GM19240 (cell line): Measurements from ENCODE around the gene CATSPER4.
"Not testable (repeated sequence)": the region's sequence is repeated elsewhere in the genome, so short reads cannot be mapped to it uniquely, and the experiment has no call there.

Experiments
- DNase-seq: peaks from one replicate; pipeline ENCODE4 v3.0.0; 2011; ENCODE audit warnings: low spot score; ENCODE audit not compliant: insufficient read length

CATSPER4 gene

GRCh38 chr1:26191739-26192138 lies 1.3 kb downstream of the CATSPER4 start:
- DNase-seq, result no peak

DNA sequence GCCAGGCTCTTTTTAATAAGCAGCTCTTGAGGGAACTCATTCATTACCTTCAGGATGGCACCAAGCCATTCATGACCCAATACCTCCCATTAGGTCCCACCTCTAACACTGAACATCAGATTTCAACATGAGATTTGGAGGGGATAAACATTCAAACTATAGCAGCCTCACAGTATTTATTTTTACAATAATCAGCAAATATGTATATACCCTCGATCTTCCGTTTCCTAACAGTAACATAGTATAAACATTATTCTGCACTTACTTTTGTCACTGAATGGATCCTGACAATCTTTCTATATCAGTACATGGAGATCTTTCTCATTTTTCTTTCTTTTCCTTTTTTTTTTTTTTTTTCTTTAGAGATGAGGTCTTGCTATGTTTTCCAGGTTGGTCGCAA lies 5.4 kb downstream of the CATSPER4 start:
- no peak for DNase-seq

DNA sequence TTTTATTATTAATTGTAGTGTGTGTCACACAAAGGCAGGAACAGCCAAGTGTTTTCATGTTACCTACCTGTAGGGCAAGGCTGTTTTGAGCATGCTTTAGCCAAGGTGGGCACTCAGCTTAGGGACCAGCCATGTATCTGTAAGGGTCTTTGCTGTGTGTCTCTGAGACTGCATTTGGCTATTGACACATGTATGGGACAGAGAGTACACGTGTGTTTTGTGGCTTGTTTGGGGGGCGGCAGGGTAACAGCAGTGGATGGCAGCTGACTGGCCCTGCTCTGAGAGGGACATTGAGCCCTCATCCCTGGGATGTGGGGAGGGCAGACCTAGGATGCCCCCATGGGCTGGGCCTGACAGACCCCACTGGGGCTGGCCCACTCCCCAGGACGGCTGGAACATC lies 6.9 kb downstream of the CATSPER4 start:
- DNase-seq, result no peak

DNA sequence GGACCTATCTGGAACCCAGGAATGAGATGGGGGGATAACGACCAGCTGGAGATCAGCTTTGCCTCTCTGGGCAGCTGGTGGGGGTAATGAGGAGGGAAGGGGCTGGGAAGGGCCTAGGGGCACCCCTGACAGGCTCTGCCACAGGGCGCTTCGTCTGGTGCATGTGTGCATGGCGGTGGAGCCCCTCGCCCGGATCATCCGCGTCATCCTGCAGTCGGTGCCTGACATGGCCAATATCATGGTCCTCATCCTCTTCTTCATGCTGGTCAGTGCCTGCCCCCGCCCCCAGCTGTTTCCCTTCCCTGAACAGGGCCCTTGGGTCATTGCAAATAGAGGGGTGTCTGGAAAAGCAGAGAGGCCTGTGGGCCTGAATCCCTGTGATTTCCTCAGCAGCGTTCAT lies 7.4 kb downstream of the CATSPER4 start:
- no peak for DNase-seq

GRCh38 chr1:26200413-26200812 lies 10.0 kb downstream of the CATSPER4 start:
- DNase-seq, result no peak

DNA sequence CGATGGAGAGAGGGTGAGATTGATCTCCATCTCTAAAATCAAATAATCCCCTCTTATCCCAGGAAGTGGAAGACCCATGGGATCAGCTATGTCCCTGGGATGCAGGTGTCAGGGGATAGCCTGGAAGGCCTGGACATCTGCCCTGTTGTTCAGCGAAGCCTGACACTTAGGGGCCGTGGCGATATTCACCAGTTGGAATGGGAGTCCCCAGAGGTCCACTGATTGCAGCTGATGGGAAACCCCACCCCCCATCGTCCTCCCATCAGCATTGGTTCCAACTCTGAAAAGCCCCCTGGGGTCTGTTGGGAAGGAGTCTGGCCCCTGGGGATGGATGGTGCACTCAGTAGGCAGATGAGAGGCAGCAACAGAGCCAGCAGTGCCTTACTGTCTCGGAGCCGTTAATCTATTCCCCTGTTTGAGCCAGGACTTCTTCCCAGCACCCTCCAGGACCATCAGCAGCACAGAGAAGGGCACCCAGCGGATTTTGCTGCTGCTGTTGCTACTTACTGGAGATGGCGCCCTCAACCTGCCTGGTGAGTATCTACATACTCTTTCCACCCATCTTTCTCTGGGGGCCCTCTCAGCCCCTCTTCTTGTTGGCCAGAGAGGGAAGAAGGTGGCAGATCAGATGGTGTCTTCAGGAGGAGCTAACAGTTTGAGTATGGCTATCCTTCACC lies 13.4 kb downstream of the CATSPER4 start:
- DNase-seq, result no peak

- DNase-seq, result no peak
Observed at GRCh38 chr1:26210147-26210870, 19.9 kb downstream of the CATSPER4 start.

GRCh38 chr1:26212726-26213125 lies 22.3 kb downstream of the CATSPER4 start:
- DNase-seq, result no peak

DNA sequence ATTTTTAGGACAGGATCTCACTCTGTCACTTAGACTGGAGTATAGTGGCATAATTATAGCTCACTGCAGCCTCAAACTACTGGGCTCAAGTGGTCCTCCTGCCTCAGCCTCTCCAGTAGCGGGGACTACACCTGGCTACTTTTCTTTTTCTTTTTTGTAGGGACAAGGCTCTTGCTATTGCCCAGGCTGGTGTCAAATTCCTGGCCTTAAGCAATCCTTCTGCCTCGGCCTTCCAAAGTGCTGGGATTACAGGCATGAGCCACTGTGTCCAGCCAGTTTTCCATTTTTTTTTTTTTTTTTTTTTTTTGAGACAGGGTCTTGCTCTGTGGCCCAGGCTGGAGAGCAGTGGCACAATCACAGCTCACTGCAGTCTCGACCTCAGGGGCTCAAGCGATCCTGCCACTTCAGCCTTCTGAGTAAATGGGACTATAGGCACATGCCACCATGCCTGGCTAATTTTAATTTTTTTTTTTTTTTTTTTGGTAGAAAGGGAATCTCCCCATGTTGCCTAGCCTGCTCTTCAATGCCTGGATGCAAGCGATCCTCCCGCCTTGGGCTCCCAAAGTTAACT lies 23.0 kb downstream of the CATSPER4 start:
- DNase-seq, result no peak

DNA sequence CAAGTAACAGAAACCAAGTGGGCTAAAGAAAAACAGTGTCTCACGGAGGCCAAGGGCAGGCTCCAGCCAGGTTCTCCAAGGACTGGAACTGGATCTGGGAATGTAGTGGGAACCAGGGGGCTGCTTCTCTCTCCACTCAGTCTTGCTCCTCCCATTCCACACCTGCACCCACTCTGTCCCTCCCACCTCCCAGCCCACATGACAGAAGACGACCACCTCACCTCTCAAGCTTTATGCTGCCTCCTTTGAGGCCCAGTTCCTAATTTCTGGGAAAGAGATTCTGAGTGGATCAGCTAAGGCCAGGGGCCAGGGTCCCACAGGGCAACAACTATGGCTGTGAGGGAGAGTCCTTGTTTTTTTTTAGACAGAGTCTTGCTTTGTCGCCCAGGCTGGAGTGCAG lies 24.8 kb downstream of the CATSPER4 start:
- DNase-seq, result no peak

DNA sequence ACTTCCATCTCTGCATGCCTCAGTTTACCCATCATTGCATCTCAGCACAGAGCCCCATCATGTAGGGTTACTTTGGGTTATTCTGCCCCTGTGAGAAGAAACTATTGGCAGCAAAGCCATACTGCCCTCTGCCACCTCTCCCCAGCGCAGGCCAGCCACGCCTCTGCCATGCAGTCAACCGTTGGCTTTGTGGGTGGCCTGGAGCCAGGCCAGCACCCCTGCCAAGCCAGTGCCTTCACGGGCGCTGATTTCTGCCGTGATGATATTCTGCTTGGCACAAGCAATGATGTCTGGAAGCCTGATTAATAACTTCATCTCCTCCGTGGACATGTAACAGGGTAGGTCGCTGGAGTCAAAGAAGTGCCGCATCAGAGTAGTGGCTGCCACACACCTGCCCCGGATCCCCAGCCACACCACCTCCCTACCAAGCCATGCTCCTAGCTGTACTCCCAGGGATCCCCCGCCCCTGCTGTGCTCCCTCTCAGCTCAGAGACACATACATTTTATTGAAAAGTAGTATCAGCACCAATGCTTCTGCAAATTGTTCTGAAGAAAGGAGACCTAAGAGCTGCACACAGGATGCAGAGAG lies 28.6 kb downstream of the CATSPER4 start:
- DNase-seq, result no peak

- no peak for DNase-seq
Observed at GRCh38 chr1:26220199-26220912, 30.0 kb downstream of the CATSPER4 start.

- no peak for DNase-seq
Observed at GRCh38 chr1:26221094-26221493, 30.7 kb downstream of the CATSPER4 start.

DNA sequence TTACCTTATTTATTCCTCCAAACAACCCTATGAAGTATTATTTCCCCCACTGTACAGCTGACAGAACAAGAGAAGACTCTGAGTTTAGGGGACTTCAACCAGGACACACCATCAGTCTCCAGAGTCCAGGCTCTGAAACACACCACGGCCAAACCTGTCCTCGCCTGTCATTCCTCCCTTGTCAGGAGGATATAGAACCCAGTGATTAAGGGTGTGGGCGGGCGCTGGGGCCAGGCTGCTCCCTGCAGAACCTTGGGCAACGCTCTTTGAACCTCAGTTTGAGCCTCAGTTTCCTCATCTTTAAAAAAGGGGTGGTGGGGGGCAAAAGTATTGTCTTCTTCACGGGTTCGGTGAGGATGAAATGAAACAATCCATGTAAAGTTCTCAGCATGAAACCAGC lies 34.2 kb downstream of the CATSPER4 start:
- no peak for DNase-seq

GRCh38 chr1:26225033-26225831 lies 34.8 kb downstream of the CATSPER4 start:
- no peak for DNase-seq

GRCh38 chr1:26230682-26231081 lies 40.3 kb downstream of the CATSPER4 start:
- DNase-seq, result not testable (repeated sequence)

DNA sequence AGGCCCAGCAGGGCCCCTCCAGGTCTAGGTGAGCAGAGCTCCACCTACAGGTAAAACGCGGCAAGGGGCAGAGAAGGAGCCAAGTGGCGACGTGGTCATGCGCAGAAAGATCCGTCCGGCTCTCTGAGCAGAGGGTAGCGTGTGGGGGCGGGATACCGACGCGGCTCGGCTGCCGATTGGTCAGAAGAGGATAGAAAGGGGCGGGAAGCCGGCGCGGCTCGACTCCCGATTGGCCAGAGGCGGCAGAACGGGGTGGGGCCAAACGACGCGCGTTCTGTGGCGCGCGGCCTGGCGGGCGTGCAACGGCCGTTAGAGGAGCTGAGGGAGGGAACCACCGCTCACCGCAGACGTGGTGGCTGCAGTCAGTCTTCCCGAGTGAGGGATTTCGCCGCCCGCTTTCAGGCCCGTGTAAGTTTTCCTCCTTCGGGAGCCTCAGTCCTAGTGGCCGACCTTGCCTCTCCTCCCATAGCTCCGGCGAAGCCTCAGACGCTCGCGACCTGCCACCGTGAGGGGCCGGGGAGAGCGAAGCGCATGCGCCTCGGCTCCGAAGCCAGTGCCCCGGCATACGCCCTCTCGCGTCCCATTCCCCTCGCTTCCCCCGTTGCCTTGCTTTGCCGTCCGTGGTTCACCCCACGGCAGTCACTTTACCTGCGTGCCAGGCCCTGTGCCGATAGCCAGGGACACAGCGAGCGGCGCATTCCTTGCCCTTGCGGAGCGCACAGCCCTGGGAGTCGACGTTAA lies 43.7 kb downstream of the CATSPER4 start, which contains the start of gene CEP85:
Gene CEP85, plus strand, starts transcription at position 298 of the 741 bp plus-strand sequence. CDS start 5,584 bp downstream, outside the sequence.
- peak; percentile 96 for DNase-seq

DNA sequence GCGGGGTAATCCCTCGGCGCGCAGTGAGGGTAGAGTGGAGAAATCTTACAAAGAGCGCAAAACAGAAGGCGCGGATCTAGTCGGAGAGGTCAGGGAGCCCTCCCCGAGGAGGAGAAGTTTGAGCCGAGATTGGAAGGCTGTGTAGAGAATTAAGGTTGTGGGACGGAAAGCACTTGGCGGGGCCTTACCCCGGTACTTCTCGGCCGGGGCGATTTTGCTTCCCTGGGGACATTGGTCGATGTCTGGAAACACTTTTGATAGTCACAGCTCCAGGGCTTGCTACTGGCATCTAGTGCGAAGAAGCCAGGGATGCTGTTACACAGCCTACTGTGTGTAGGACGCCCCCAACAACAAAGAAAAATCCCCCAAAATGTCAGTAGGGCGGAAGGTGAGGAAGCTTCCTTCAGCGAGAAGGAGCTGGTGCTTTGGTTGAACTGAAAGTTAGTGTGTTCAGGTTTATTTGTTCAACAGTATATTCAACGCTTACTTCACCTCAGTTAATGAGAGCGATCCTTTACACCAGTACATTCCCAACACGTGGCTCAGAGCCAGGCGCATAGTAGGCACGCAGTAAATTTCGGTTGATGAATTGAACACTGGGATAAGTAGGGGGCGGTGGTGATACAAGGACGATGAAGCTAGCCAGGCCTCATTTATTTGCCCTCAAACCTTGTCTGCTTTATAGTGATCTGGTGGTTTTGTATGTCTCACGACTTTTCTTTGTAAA lies 44.4 kb downstream of the CATSPER4 start:
- no peak for DNase-seq

GRCh38 chr1:26237230-26237966 lies 47.0 kb downstream of the CATSPER4 start:
- DNase-seq, result no peak
